HG03439 (cell line): ENCODE results near the gene NCAPG2.

Experiments
- ATAC-seq: cut with Tn5 transposase; IDR thresholded peaks from one replicate; pipeline ENCODE4 v1.9.1; 2021; ENCODE audit warnings: mild to moderate bottlenecking, moderate library complexity; ENCODE audit not compliant: unreplicated experiment

The NCAPG2 gene

GRCh38 chr7:158603773-158604755 is 100.5 kb downstream of the NCAPG2 start:
- peak; percentile 33 for ATAC-seq

GRCh38 chr7:158602905-158603772 is 101.5 kb downstream of the NCAPG2 start:
- peak; percentile 51 for ATAC-seq

GRCh38 chr7:158602041-158602440 is 102.6 kb downstream of the NCAPG2 start:
- ATAC-seq: no peak

GRCh38 chr7:158601090-158601489 is 103.5 kb downstream of the NCAPG2 start:
- no peak for ATAC-seq

GRCh38 chr7:158596745-158597144 is 107.9 kb downstream of the NCAPG2 start:
- no peak for ATAC-seq

GRCh38 chr7:158596309-158596708 is 108.3 kb downstream of the NCAPG2 start:
- no peak for ATAC-seq

GRCh38 chr7:158595068-158595467 is 109.5 kb downstream of the NCAPG2 start:
- ATAC-seq: no peak

GRCh38 chr7:158592541-158592940 is 112.1 kb downstream of the NCAPG2 start:
- no peak for ATAC-seq

GRCh38 chr7:158591944-158592343 is 112.7 kb downstream of the NCAPG2 start:
- no peak for ATAC-seq

- no peak for ATAC-seq
Measured at GRCh38 chr7:158590181-158590530, 114.4 kb downstream of the NCAPG2 start.

- ATAC-seq: no peak
Measured at GRCh38 chr7:158589653-158590052, 115.0 kb downstream of the NCAPG2 start.

- ATAC-seq: no peak
Measured at GRCh38 chr7:158588878-158589442, 115.6 kb downstream of the NCAPG2 start.

GRCh38 chr7:158588085-158588877 is 116.3 kb downstream of the NCAPG2 start:
- ATAC-seq: no peak

GRCh38 chr7:158587162-158588084 is 117.2 kb downstream of the NCAPG2 start, which contains the start of gene PTPRN2:
Gene PTPRN2, minus strand, starts transcription at chr7:158587823.
- no peak for ATAC-seq

GRCh38 chr7:158586499-158587161 is 118.0 kb downstream of the NCAPG2 start:
- ATAC-seq: no peak

GRCh38 chr7:158585721-158586498 is 118.7 kb downstream of the NCAPG2 start:
- ATAC-seq: no peak

GRCh38 chr7:158584407-158584806 is 120.2 kb downstream of the NCAPG2 start:
- no peak for ATAC-seq

- no peak for ATAC-seq
Measured at GRCh38 chr7:158583810-158584209, 120.8 kb downstream of the NCAPG2 start.
